ENCODE measurements around the gene SPARC.
A peak's percentile ranks its signal among the peaks of the same experiment; 100 is the strongest.

The SPARC gene

GRCh38 chr5:151656311-151656710 is 30.4 kb downstream of the SPARC start:
- H2AFZ ChIP-seq (ENCODE audit: low read length): no peak overlapping the region
- no peaks in the 10 kb centered on the region for H3K36me3 ChIP-seq (replicated peaks; ENCODE audit: insufficient read depth, low read length)
- no peaks in the 10 kb centered on the region for H3K9me2 ChIP-seq (replicated peaks; ENCODE audit: insufficient read depth, low read length)
- no peak for DNase-seq
- H3K9ac ChIP-seq (ENCODE audit: low read length): no peak overlapping the region
- H3F3A ChIP-seq (ENCODE audit: insufficient read depth, low read length): no peaks in the 10 kb centered on the region
- H3K4me2 ChIP-seq (ENCODE audit: low read depth, low read length): no peak overlapping the region
- no peaks in the 10 kb centered on the region for H3K79me2 ChIP-seq (ENCODE audit: low read length)
- no peak for TF ChIP-seq CTCF (IDR thresholded peaks at IDR 0.05; ENCODE audit: low read length)
- TF ChIP-seq EZH2phosphoT487 (IDR thresholded peaks at IDR 0.05; ENCODE audit: low read length): no peak
- TF ChIP-seq EZH2 (optimal IDR thresholded peaks at IDR 0.05; ENCODE audit: low read depth, low read length): no peak
- no peaks in the 10 kb centered on the region for H3K9me3 ChIP-seq (replicated peaks; ENCODE audit: insufficient read depth, low read length)
- H3K4me1 ChIP-seq (ENCODE audit: low read length): peaks cover 4% of the 10 kb centered on the region; the same call in 1 of the 2 replicates
- H3K27ac ChIP-seq (ENCODE audit: low read length): no peak overlapping the region
- H3K27me3 ChIP-seq (replicated peaks; ENCODE audit: insufficient read depth, low read length): no peaks in the 10 kb centered on the region
- no peaks in the 10 kb centered on the region for H4K20me1 ChIP-seq (ENCODE audit: insufficient read depth, low read length)
- no peak overlapping the region for H3K4me3 ChIP-seq (ENCODE audit: low read length)

- Histone ChIP-seq H3K9ac (ENCODE audit: low read length) (no peak overlapping the region), H4K20me1 (ENCODE audit: insufficient read depth, low read length) (no peaks in the 10 kb centered on the region), H3K36me3 (replicated peaks; ENCODE audit: insufficient read depth, low read length) (no peaks in the 10 kb centered on the region), H3F3A (ENCODE audit: insufficient read depth, low read length) (no peaks in the 10 kb centered on the region), H3K4me1 (ENCODE audit: low read length) (no peaks in the 10 kb centered on the region), H3K27me3 (replicated peaks; ENCODE audit: insufficient read depth, low read length) (no peaks in the 10 kb centered on the region), H3K9me2 (replicated peaks; ENCODE audit: insufficient read depth, low read length) (no peaks in the 10 kb centered on the region), H2AFZ (ENCODE audit: low read length) (0 out of 2 replicates have a peak overlapping the region, but pooled peaks have one; percentile 10), H3K4me3 (ENCODE audit: low read length) (no peak overlapping the region), H3K9me3 (replicated peaks; ENCODE audit: insufficient read depth, low read length) (no peaks in the 10 kb centered on the region), H3K27ac (ENCODE audit: low read length) (no peak overlapping the region), H3K79me2 (ENCODE audit: low read length) (no peaks in the 10 kb centered on the region), H3K4me2 (ENCODE audit: low read depth, low read length) (no peak overlapping the region)
- DNase-seq: peak; percentile 80
- TF ChIP-seq CTCF (IDR thresholded peaks at IDR 0.05; ENCODE audit: low read length): peak; percentile 94
- TF ChIP-seq EZH2phosphoT487 (IDR thresholded peaks at IDR 0.05; ENCODE audit: low read length): no peak
Observed at GRCh38 chr5:151651997-151652645, 34.6 kb downstream of the SPARC start.

- TF ChIP-seq EZH2 (optimal IDR thresholded peaks at IDR 0.05; ENCODE audit: low read depth, low read length) (no peak), EZH2phosphoT487 (IDR thresholded peaks at IDR 0.05; ENCODE audit: low read length) (no peak), CTCF (IDR thresholded peaks at IDR 0.05; ENCODE audit: low read length) (no peak)
- Histone ChIP-seq H3K4me2 (ENCODE audit: low read depth, low read length) (no peak overlapping the region), H2AFZ (ENCODE audit: low read length) (no peak overlapping the region), H3K9me2 (replicated peaks; ENCODE audit: insufficient read depth, low read length) (no peaks in the 10 kb centered on the region), H3K9me3 (replicated peaks; ENCODE audit: insufficient read depth, low read length) (no peaks in the 10 kb centered on the region), H3K9ac (ENCODE audit: low read length) (no peak overlapping the region), H3K4me3 (ENCODE audit: low read length) (no peak overlapping the region), H3K36me3 (replicated peaks; ENCODE audit: insufficient read depth, low read length) (no peaks in the 10 kb centered on the region), H3F3A (ENCODE audit: insufficient read depth, low read length) (no peaks in the 10 kb centered on the region), H4K20me1 (ENCODE audit: insufficient read depth, low read length) (no peaks in the 10 kb centered on the region), H3K27me3 (replicated peaks; ENCODE audit: insufficient read depth, low read length) (no peaks in the 10 kb centered on the region), H3K79me2 (ENCODE audit: low read length) (no peaks in the 10 kb centered on the region), H3K4me1 (ENCODE audit: low read length) (no peaks in the 10 kb centered on the region), H3K27ac (ENCODE audit: low read length) (no peak overlapping the region)
- DNase-seq: no peak
Observed at GRCh38 chr5:151648988-151649387, 37.7 kb downstream of the SPARC start.
